GM12878 (cell line): ENCODE results near the gene REXO1. TPM values are rescaled to one million over a fixed set of nuclear protein-coding genes. Genes with fewer than 3 reads are reported as not detected.

Experiments
- ATAC-seq: fragments of 200-7000 bp; cut with Tn5 transposase; 3 replicates; pipeline ENCODE4 v1.9.1; 2020; ENCODE audit warnings: mild to moderate bottlenecking, moderate library complexity
- BruUV-seq: library from RNA; stranded (reverse); fragments of 400-500 nt; replicated peaks from 2 replicates; lab custom pipeline; 2021; lab: Mats Ljungman, UMichigan
- CTCF ChIA-PET: fragments of 300-600 bp; sonication (Branson Sonifier 250); formaldehyde crosslinking; extraction: SDS; loops from one replicate; lab custom pipeline; 2021; ENCODE audit warnings: inconsistent platforms; lab: Yijun Ruan, JAX
- POLR2A ChIA-PET: fragments of 350-600 bp; formaldehyde crosslinking; extraction: SDS; loops from one replicate; lab custom pipeline; 2021; ENCODE audit warnings: inconsistent platforms; lab: Charles Lee
- RAD21 ChIA-PET: fragments of 300-600 bp; sonication (Branson Sonifier 250); formaldehyde crosslinking; loops from one replicate; lab custom pipeline; 2023; ENCODE audit warnings: antibody characterized with exemption; ENCODE audit not compliant: unreplicated experiment; lab: Charles Lee
- SMC1A ChIA-PET: fragments of 300-600 bp; sonication (Branson Sonifier 250); formaldehyde crosslinking; loops from one replicate; lab custom pipeline; 2023; ENCODE audit not compliant: unreplicated experiment, uncharacterized antibody; lab: Charles Lee
- DNase-seq: peaks from one replicate; pipeline ENCODE4 v3.0.0-alpha.2; 2011; ENCODE audit warnings: low read depth, low spot score
- FAIRE-seq: peaks from 3 replicates; lab custom pipeline; 2011; peaks lifted over from hg19 to GRCh38; lab: Jason Lieb, UNC
- H2AFZ ChIP-seq: 2 replicates; pipeline ENCODE4 v1.6.0; 2011; ENCODE audit warnings: low read depth, low read length, control low read depth; ENCODE audit not compliant: control insufficient read depth
- H3K27ac ChIP-seq: 2 replicates; pipeline ENCODE4 v1.5.1; 2011; ENCODE audit warnings: control low read depth; ENCODE audit not compliant: control insufficient read depth, insufficient read depth
- H3K27me3 ChIP-seq, 2 experiments: replicated peaks in 1 of 2; 2 replicates each; pipeline versions ENCODE4 v1.6.0 to v1.6.1; 2011; ENCODE audit warnings: low read length in 1 of 2; ENCODE audit not compliant: control insufficient read depth in 2 of 2, insufficient read depth in 2 of 2
- H3K36me3 ChIP-seq, 2 experiments: 2 replicates each; pipeline ENCODE4 v1.5.1; 2011; ENCODE audit warnings: low read length in 1 of 2; ENCODE audit not compliant: control insufficient read depth in 2 of 2, insufficient read depth in 2 of 2
- H3K4me1 ChIP-seq: 2 replicates; pipeline ENCODE4 v1.6.1; 2011; ENCODE audit warnings: mild to moderate bottlenecking, low read length, moderate library complexity, mixed read lengths; ENCODE audit not compliant: control insufficient read depth, insufficient read depth
- H3K4me2 ChIP-seq: 2 replicates; pipeline ENCODE4 v1.6.0; 2011; ENCODE audit warnings: control low read depth; ENCODE audit not compliant: control insufficient read depth, insufficient read depth
- H3K4me3 ChIP-seq: fragments of 200-600 bp; sonication (generic); 2 replicates; pipeline ENCODE4 v1.5.1; 2016
- H3K79me2 ChIP-seq: 2 replicates; pipeline ENCODE4 v1.6.0; 2011; ENCODE audit warnings: low read length; ENCODE audit not compliant: control insufficient read depth, insufficient read depth
- H3K9ac ChIP-seq: 2 replicates; pipeline ENCODE4 v1.8.0; 2011; ENCODE audit warnings: low read length, control low read depth, mixed read lengths; ENCODE audit not compliant: control insufficient read depth, insufficient read depth
- H3K9me3 ChIP-seq: replicated peaks from 3 replicates; pipeline ENCODE4 v1.5.1; 2011; ENCODE audit warnings: mild to moderate bottlenecking, low read length; ENCODE audit not compliant: control insufficient read depth, insufficient read depth
- H4K20me1 ChIP-seq: 2 replicates; pipeline ENCODE4 v1.6.0; 2011; ENCODE audit not compliant: control insufficient read depth, insufficient read depth
- HDGF ChIP-seq: fragments of 450-650 bp; IDR thresholded peaks from 2 replicates; pipeline ENCODE4 v1.6.1; 2016; ENCODE audit warnings: antibody characterized with exemption
- RFX5 ChIP-seq: IDR thresholded peaks from 2 replicates; pipeline ENCODE4 v1.6.1; 2011; ENCODE audit warnings: low read depth, low read length, improper control_type of control experiment
- WGBS: methylation state at CpG from one replicate; pipeline ENCODE4 v1.1.6; 2016; ENCODE audit warnings: low lambda C conversion rate; ENCODE audit not compliant: insufficient replicate concordance, insufficient coverage; ENCODE audit errors: missing lambda C conversion rate; 5-methylcytosine and 5-hydroxymethylcytosine counted together
- in situ Hi-C: fragments of 300-500 bp; cut with MboI; formaldehyde crosslinking; loops from 9 replicates; pipeline ENCODE4 v1.14.3; 2018; ENCODE audit warnings: mixed read lengths
- intact Hi-C: fragments of 100-400 bp; cut with micrococcal nuclease; formaldehyde crosslinking; loops from one replicate; pipeline ENCODE4 v1.14.2; 2022; ENCODE audit not compliant: unreplicated experiment
- polyA plus RNA-seq, 11 experiments: library from polyadenylated mRNA; depleted of rRNA in 4 of 11; unstranded in 6 of 11; stranded (reverse) in 5 of 11; fragments of >200 nt; fragmentation: Nextera tagmentation in 4 of 11; fragmentation: Illumina TruSeq in 1 of 11; extraction: Ambion mirVana in 4 of 11; extraction: Trizol in 1 of 11; gene quantifications; 1 replicate in 1 of 11; 2 replicates in 10 of 11; pipeline versions ENCODE4 v1.2.1 to v1.2.3, GENCODE V29; 2011 to 2016; ENCODE audit warnings: inconsistent platforms in 2 of 11, missing spikeins in 2 of 11, low read depth in 1 of 11
- total RNA-seq, 4 experiments: library from RNA; depleted of rRNA in 3 of 4; stranded (reverse); fragments of >200 nt in 3 of 4; fragmentation: Illumina TruSeq in 1 of 4; extraction: Trizol in 1 of 4; gene quantifications; 2 replicates each; pipeline versions ENCODE4 v1.2.1 to v1.2.3, GENCODE V29; 2013 to 2021
- TF ChIP-seq, protein P1 (sequence below): fragments of 450-650 bp; IDR thresholded peaks from 2 replicates; pipeline ENCODE4 v1.6.1; 2016; ENCODE audit warnings: mild to moderate bottlenecking
- TF ChIP-seq, protein P2 (sequence below): IDR thresholded peaks from 2 replicates; pipeline ENCODE4 v1.6.1; 2012; ENCODE audit warnings: improper control_type of control experiment, low read depth, low read length; ENCODE audit not compliant: insufficient replicate concordance

REXO1 gene
- total and polyA plus RNA-seq, 10 of the 15 experiments (the other 5 are each of a cell fraction or from before 2014, with no cell fraction given): 0.03 to 45.2 (median 8.4) TPM

DNA sequence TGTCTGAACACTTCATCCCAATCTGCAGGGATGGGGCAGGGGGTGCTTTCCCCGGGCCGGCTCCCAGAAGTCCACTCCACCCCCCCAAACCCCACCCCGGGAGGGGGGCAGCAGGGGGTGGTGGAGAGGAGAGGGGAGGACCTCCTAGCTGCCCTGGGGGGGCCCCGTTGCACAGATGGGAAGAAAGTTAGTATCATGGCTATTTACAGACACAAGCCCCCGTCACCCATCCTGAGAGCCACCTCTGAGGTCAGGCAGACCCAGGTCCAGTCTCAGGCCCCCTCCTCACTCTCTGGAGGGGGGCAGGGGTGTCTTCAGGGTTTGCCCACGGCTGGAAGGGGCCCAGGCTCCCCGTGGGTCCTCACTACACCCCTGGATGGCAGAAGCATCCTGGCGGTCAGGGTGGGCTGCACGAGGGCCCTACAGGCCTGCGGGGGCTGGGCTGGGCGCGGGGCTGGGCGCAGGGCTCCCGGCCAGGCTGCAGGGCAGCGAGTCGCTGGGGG, 5.8 kb upstream of the REXO1 start:
- 64% methylated on average over 12 of the region's 16 CpGs for WGBS
- ATAC-seq (no peak), DNase-seq (no peak), FAIRE-seq (no peak)
- Histone ChIP-seq H3K79me2 (peaks cover 55% of the 10 kb centered on the region), H3K27me3 (no peaks in the 10 kb centered on the region), H3K4me3 (no peak overlapping the region), H2AFZ (no peak overlapping the region), H4K20me1 (no peaks in the 10 kb centered on the region), H3K4me1 (peaks cover 23% of the 10 kb centered on the region), H3K36me3 (peaks cover 0 to 3% of the 10 kb centered on the region in 2 experiments; a peak in 2 of 4 replicates), H3K27ac (no peak overlapping the region), H3K4me2 (no peak overlapping the region), H3K9ac (no peak overlapping the region), H3K9me3 (no peaks in the 10 kb centered on the region)
- ChIA-PET SMC1A (no interaction called here), RAD21 (no interaction called here), CTCF (no interaction called here), POLR2A (interaction anchor here (0.6 kb wide), 2 partner anchors 12 to 94 kb away, joined by 3 read pairs; no protein-coding TSS in a partner anchor)
- no TSS peak for BruUV-seq
- in situ Hi-C loops: loop anchor here (25.0 kb wide), 1 partner anchor 1508 kb away; the partner anchor contains the start of gene NFIC
- TF ChIP-seq, protein P1, sequence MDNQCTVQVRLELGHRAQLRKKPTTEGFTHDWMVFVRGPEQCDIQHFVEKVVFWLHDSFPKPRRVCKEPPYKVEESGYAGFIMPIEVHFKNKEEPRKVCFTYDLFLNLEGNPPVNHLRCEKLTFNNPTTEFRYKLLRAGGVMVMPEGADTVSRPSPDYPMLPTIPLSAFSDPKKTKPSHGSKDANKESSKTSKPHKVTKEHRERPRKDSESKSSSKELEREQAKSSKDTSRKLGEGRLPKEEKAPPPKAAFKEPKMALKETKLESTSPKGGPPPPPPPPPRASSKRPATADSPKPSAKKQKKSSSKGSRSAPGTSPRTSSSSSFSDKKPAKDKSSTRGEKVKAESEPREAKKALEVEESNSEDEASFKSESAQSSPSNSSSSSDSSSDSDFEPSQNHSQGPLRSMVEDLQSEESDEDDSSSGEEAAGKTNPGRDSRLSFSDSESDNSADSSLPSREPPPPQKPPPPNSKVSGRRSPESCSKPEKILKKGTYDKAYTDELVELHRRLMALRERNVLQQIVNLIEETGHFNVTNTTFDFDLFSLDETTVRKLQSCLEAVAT: no peak
- TF ChIP-seq HDGF: no peak
- TF ChIP-seq, protein P2, sequence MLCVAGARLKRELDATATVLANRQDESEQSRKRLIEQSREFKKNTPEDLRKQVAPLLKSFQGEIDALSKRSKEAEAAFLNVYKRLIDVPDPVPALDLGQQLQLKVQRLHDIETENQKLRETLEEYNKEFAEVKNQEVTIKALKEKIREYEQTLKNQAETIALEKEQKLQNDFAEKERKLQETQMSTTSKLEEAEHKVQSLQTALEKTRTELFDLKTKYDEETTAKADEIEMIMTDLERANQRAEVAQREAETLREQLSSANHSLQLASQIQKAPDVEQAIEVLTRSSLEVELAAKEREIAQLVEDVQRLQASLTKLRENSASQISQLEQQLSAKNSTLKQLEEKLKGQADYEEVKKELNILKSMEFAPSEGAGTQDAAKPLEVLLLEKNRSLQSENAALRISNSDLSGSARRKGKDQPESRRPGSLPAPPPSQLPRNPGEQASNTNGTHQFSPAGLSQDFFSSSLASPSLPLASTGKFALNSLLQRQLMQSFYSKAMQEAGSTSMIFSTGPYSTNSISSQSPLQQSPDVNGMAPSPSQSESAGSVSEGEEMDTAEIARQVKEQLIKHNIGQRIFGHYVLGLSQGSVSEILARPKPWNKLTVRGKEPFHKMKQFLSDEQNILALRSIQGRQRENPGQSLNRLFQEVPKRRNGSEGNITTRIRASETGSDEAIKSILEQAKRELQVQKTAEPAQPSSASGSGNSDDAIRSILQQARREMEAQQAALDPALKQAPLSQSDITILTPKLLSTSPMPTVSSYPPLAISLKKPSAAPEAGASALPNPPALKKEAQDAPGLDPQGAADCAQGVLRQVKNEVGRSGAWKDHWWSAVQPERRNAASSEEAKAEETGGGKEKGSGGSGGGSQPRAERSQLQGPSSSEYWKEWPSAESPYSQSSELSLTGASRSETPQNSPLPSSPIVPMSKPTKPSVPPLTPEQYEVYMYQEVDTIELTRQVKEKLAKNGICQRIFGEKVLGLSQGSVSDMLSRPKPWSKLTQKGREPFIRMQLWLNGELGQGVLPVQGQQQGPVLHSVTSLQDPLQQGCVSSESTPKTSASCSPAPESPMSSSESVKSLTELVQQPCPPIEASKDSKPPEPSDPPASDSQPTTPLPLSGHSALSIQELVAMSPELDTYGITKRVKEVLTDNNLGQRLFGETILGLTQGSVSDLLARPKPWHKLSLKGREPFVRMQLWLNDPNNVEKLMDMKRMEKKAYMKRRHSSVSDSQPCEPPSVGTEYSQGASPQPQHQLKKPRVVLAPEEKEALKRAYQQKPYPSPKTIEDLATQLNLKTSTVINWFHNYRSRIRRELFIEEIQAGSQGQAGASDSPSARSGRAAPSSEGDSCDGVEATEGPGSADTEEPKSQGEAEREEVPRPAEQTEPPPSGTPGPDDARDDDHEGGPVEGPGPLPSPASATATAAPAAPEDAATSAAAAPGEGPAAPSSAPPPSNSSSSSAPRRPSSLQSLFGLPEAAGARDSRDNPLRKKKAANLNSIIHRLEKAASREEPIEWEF: no peak
- no peak for TF ChIP-seq RFX5
- intact Hi-C loops: no loop called here
